Stimulated activated CD4-positive, alpha-beta T cell treated with anti-CD3 and anti-CD28 coated beads, Interleukin-4, amount 100 ng/mL, for 48 hours (primary cell): ENCODE data around the gene GLRA2.
A peak's percentile ranks its signal among the peaks of the same experiment; 100 is the strongest.

ENCODE experiments used
- DNase-seq, 2 donors: peaks; one replicate each; pipeline ENCODE4 v3.0.0-alpha.2; 2020; ENCODE audit warnings: low read depth in 2 of 2

GLRA2 gene

GRCh38 chrX:14529290-14529989, at the start of gene GLRA2:
GLRA2 (plus strand) TSS chrX:14529536; CDS start chrX:14530058, 522 bp downstream.
- DNase-seq: peak in 1 of 2 donors; percentile 0

- no peak for DNase-seq
Measured at GRCh38 chrX:14489437-14489836, 39.9 kb upstream of the GLRA2 start.

GRCh38 chrX:14491689-14492088, 37.6 kb upstream of the GLRA2 start:
- no peak for DNase-seq

GRCh38 chrX:14496674-14497073, 32.7 kb upstream of the GLRA2 start:
- DNase-seq: no peak

- peak; percentile 0 to 1 for DNase-seq
Measured at GRCh38 chrX:14497184-14497666, 32.1 kb upstream of the GLRA2 start.

- DNase-seq: no peak
Measured at GRCh38 chrX:14501327-14501726, 28.0 kb upstream of the GLRA2 start.

GRCh38 chrX:14504960-14505538, 24.3 kb upstream of the GLRA2 start:
- no peak for DNase-seq

- DNase-seq: no peak
Measured at GRCh38 chrX:14505648-14506047, 23.7 kb upstream of the GLRA2 start.

GRCh38 chrX:14506866-14507265, 22.5 kb upstream of the GLRA2 start:
- DNase-seq: no peak

- no peak for DNase-seq
Measured at GRCh38 chrX:14508025-14508690, 21.2 kb upstream of the GLRA2 start.

GRCh38 chrX:14509325-14510057, 19.8 kb upstream of the GLRA2 start:
- no peak for DNase-seq

- DNase-seq: peak; percentile 38 to 51
Measured at GRCh38 chrX:14528629-14529289, 577 bp upstream of the GLRA2 start.

GRCh38 chrX:14533867-14534266, 4.5 kb downstream of the GLRA2 start:
- DNase-seq: no peak

GRCh38 chrX:14546190-14546589, 16.9 kb downstream of the GLRA2 start:
- DNase-seq: no peak

- DNase-seq: no peak
Measured at GRCh38 chrX:14554131-14554715, 24.9 kb downstream of the GLRA2 start.

GRCh38 chrX:14564058-14564457, 34.7 kb downstream of the GLRA2 start:
- no peak for DNase-seq

- DNase-seq: no peak
Measured at GRCh38 chrX:14573161-14573560, 43.8 kb downstream of the GLRA2 start.

- no peak for DNase-seq
Measured at GRCh38 chrX:14581081-14581480, 51.7 kb downstream of the GLRA2 start.

- no peak for DNase-seq
Measured at GRCh38 chrX:14584548-14584947, 55.2 kb downstream of the GLRA2 start.

GRCh38 chrX:14590216-14590615, 60.9 kb downstream of the GLRA2 start:
- no peak for DNase-seq

GRCh38 chrX:14590693-14591424, 61.5 kb downstream of the GLRA2 start:
- DNase-seq: no peak
